ENCODE data around the gene TXK.
A peak's percentile ranks its signal among the peaks of the same experiment; 100 is the strongest.

TXK gene

GRCh38 chr4:48156423-48156822, 22.4 kb upstream of the TXK start:
- H3K4me3 ChIP-seq (replicated peaks; ENCODE audit: low read depth, low read length): no peak overlapping the region
- no peak for DNase-seq (ENCODE audit: extremely low read depth, low read depth)
- TF ChIP-seq CTCF (IDR thresholded peaks at IDR 0.05; ENCODE audit: low read depth, low read length, missing control alignments): no peak

- DNase-seq (ENCODE audit: extremely low read depth, low read depth): no peak
- H3K4me3 ChIP-seq (replicated peaks; ENCODE audit: low read depth, low read length): no peak overlapping the region
- no peak for TF ChIP-seq CTCF (IDR thresholded peaks at IDR 0.05; ENCODE audit: low read depth, low read length, missing control alignments)
These were observed 19.9 kb upstream of the TXK start for GRCh38 chr4:48153791-48154550.

- no peak for TF ChIP-seq CTCF (IDR thresholded peaks at IDR 0.05; ENCODE audit: low read depth, low read length, missing control alignments)
- no peak overlapping the region for H3K4me3 ChIP-seq (replicated peaks; ENCODE audit: low read depth, low read length)
- DNase-seq (ENCODE audit: extremely low read depth, low read depth): no peak
These were observed 18.2 kb upstream of the TXK start for GRCh38 chr4:48152259-48152658.

- no peak overlapping the region for H3K4me3 ChIP-seq (replicated peaks; ENCODE audit: low read depth, low read length)
- TF ChIP-seq CTCF (IDR thresholded peaks at IDR 0.05; ENCODE audit: low read depth, low read length, missing control alignments): no peak
- DNase-seq (ENCODE audit: extremely low read depth, low read depth): no peak
These were observed 15.8 kb upstream of the TXK start for GRCh38 chr4:48149827-48150370.

- no peak for TF ChIP-seq CTCF (IDR thresholded peaks at IDR 0.05; ENCODE audit: low read depth, low read length, missing control alignments)
- H3K4me3 ChIP-seq (replicated peaks; ENCODE audit: low read depth, low read length): no peak overlapping the region
- DNase-seq (ENCODE audit: extremely low read depth, low read depth): no peak
These were observed 13.6 kb upstream of the TXK start for GRCh38 chr4:48147621-48148020.

- TF ChIP-seq CTCF (IDR thresholded peaks at IDR 0.05; ENCODE audit: low read depth, low read length, missing control alignments): peak; percentile 21
- no peak overlapping the region for H3K4me3 ChIP-seq (replicated peaks; ENCODE audit: low read depth, low read length)
- DNase-seq (ENCODE audit: extremely low read depth, low read depth): peak; percentile 16
These were observed 7.0 kb upstream of the TXK start for GRCh38 chr4:48141048-48141447.
